IPS DF 6.9 (cell line): ENCODE results near the gene RGS19.

Experiments
- DNase-seq: peaks from one replicate; pipeline ENCODE4 v3.0.0-alpha.2; 2013; ENCODE audit warnings: low read depth, low spot score
- H3K27ac ChIP-seq: one replicate; pipeline ENCODE4 v1.5.1; 2013; ENCODE audit warnings: low read length, control low read depth
- H3K27me3 ChIP-seq: 2 replicates; pipeline ENCODE4 v1.6.1; 2013; ENCODE audit warnings: mild to moderate bottlenecking, low read length; ENCODE audit not compliant: control insufficient read depth, insufficient read depth
- H3K36me3 ChIP-seq: 2 replicates; pipeline ENCODE4 v1.6.1; 2013; ENCODE audit warnings: low read length; ENCODE audit not compliant: control insufficient read depth, insufficient read depth
- H3K4me1 ChIP-seq: 2 replicates; pipeline ENCODE4 v1.6.1; 2013; ENCODE audit warnings: low read length; ENCODE audit not compliant: control insufficient read depth, insufficient read depth
- H3K4me3 ChIP-seq: 2 replicates; pipeline ENCODE4 v1.5.1; 2013; ENCODE audit warnings: mild to moderate bottlenecking, low read length
- H3K9me3 ChIP-seq: 2 replicates; pipeline ENCODE4 v1.6.1; 2013; ENCODE audit warnings: low read length, inconsistent platforms; ENCODE audit not compliant: control insufficient read depth, insufficient read depth
- WGBS: extraction: QIAGEN DNeasy Blood & Tissue Kit; methylation state at CpG from one replicate; pipeline ENCODE4 v1.1.7; 2013; ENCODE audit warnings: mixed read lengths, missing lambda C conversion rate; ENCODE audit not compliant: insufficient read length, insufficient coverage; 5-methylcytosine and 5-hydroxymethylcytosine counted together

Gene RGS19

DNA sequence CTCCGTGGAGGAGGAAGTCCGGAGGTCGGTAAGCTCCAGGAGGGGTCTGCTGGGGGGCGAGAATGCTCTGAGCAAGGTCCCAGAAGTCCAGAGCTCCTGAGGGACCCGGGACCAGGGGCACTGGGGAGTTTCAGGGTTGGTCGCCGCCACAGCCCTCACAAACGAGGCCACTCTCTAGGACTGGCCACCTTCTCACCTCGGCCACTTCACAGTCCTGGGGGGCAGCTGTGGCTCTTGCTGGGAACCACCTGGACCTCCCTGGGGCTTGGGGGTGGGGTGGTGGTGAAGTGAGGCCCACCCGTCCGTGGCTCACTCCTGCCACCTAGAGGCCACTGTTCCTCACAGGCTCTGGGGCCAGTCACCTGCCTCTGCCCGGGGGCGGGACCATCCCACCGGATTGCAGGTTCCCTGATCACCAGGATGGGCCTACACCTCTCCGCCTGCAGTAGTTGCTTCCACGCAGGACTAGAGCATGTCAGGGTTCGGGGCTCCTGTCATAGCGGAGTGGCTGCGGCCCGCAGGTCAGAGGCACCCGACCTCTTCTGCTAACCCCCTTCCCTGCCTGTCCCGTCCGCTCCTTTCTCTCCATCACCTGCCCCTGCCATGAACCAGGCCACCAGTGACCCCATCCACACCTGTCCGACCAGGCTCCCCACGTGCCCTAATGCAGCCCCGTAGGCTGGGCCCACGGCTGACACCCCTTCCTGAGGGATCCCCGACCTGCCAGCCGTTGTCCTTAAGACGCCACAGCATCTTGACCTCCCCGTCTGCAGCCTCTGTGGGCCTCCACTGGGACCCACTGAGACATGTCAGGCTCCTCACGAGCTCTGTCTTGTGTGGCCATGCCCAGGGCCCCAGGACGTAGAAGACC, 21.5 kb downstream of the RGS19 start:
- Histone ChIP-seq H3K9me3 (no peaks in the 10 kb centered on the region), H3K4me1 (peaks cover 6% of the 10 kb centered on the region), H3K36me3 (no peaks in the 10 kb centered on the region), H3K27ac (no peak overlapping the region), H3K27me3 (no peaks in the 10 kb centered on the region), H3K4me3 (no peak overlapping the region)
- WGBS, result no CpG with 5 or more reads among the region's 33 CpGs
- DNase-seq, result no peak

DNA sequence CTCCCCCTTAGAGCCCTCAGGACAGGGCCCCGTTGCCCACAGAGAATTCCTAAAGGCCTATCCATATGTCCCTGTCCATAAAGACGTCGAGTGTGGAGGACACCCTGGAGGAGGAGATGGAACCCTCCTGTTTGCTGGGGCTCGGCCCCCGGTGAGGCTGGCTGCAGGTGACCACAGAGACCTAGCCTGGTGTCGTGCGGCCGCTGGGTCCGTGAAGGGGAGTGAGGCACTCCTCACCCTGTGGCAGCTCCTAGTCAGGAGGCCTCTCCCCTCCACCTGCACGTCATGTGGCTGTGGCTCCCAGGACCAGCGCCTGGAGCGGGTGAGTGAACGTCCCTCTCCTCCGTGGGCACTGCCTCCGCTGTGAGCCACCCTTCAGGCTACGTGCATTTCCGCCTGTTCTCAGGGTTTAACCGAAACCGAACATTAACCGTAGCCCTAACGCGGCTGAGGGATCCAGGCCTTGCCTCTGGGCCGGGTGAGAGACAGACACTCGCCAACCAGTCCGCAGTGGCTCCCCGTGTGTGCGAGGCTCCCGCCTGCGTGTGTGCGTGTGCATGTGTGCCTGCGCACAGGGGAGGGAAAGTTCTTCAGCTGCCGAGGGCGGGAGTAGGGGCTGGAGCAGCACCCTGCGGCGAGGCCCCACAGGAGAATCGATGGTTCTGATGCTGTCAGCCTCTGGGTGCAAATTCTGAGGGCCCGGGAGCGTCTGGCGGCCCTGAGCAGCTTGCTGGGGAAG, 22.3 kb downstream of the RGS19 start:
- no peaks in the 10 kb centered on the region for H3K36me3 ChIP-seq
- no CpG with 5 or more reads among the region's 39 CpGs for WGBS
- no peaks in the 10 kb centered on the region for H3K9me3 ChIP-seq
- H3K4me1 ChIP-seq, result peaks cover 6% of the 10 kb centered on the region
- no peak overlapping the region for H3K4me3 ChIP-seq
- no peak overlapping the region for H3K27ac ChIP-seq
- DNase-seq, result no peak
- no peaks in the 10 kb centered on the region for H3K27me3 ChIP-seq

GRCh38 chr20:64056639-64056888, 22.8 kb downstream of the RGS19 start:
- whole genome bisulfite sequencing, result no CpG with 5 or more reads among the region's 7 CpGs
- no peaks in the 10 kb centered on the region for H3K36me3 ChIP-seq
- H3K9me3 ChIP-seq, result no peaks in the 10 kb centered on the region
- H3K4me1 ChIP-seq, result peaks cover 6% of the 10 kb centered on the region; the same call in 1 of the 2 replicates
- H3K4me3 ChIP-seq, result no peak overlapping the region
- no peak overlapping the region for H3K27ac ChIP-seq
- no peaks in the 10 kb centered on the region for H3K27me3 ChIP-seq
- DNase-seq, result no peak

DNA sequence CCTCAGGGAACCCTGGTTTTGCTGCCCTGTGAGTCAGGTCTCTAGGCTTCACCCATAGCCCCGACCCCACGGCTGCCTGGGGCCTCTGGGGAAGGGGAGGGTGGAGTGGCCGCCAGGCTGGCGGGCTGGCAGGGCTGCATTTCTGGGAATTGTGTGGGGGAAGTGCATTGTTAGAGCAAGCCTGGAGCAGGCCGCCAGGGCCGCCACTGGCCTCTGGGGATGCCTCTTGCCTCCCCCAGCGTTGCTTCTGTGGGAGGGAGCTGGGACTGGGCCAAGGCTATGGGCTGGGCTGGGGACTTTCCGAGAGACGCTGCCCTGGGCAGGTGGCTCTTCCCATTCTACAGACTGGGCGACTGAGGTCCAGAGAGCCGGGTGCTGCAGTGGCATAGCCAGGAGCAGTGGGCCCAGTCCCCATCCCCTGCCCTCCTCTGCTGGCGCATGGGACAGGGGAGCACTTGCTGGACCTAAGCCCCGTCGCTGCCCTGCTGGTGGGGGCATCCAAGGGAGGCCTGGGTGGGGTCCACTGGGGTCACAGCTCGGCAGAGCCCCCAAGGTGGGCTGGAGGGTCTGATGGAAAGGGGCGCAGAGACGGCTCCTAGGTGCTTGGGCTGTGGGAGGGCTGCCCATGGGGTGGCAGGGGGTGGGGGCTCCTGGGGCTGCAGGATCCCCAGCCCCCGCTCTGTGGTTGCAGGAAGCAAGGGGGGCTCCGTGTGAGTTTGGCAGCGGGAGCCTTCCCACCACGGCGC, 23.3 kb downstream of the RGS19 start:
- H3K4me1 ChIP-seq, result peaks cover 6% of the 10 kb centered on the region; the same call in 1 of the 2 replicates
- H3K27me3 ChIP-seq, result no peaks in the 10 kb centered on the region
- no CpG with 5 or more reads among the region's 22 CpGs for WGBS

DNA sequence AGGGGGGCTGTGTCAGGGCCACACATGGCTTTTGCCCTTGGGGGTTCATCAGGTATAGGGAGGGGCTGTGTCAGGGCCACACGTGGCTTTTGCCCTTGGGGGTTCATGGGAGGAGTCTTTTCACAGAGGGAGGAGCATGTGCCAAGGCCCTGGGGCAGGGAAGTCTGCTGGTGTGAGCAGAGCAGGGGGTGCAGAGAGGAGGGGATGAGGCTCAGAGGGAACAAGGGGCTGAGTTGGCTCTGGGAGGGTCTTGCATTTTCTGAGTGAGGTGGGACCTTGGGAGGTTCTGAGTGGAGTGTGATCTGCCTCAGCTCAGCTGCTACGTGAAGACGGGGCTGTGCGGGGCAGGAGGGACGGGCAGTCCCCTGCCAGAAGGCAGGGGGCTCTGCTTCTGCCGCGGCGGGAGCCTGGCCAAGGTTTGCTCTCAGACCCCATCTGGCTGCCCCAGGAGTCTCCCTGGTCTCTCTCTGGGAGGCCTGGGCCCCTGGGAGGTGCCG, 23.9 kb downstream of the RGS19 start:
- Histone ChIP-seq H3K27ac (no peak overlapping the region), H3K4me1 (peaks cover 6% of the 10 kb centered on the region; the same call in 1 of the 2 replicates), H3K36me3 (no peaks in the 10 kb centered on the region), H3K4me3 (no peak overlapping the region), H3K9me3 (no peaks in the 10 kb centered on the region), H3K27me3 (no peaks in the 10 kb centered on the region)
- no CpG with 5 or more reads among the region's 9 CpGs for WGBS
- DNase-seq, result no peak

More for the DNA sequence above, 23.3 kb downstream of the RGS19 start:
- Histone ChIP-seq H3K36me3 (no peaks in the 10 kb centered on the region), H3K9me3 (no peaks in the 10 kb centered on the region), H3K27ac (no peak overlapping the region), H3K4me3 (no peak overlapping the region)
- no peak for DNase-seq

DNA sequence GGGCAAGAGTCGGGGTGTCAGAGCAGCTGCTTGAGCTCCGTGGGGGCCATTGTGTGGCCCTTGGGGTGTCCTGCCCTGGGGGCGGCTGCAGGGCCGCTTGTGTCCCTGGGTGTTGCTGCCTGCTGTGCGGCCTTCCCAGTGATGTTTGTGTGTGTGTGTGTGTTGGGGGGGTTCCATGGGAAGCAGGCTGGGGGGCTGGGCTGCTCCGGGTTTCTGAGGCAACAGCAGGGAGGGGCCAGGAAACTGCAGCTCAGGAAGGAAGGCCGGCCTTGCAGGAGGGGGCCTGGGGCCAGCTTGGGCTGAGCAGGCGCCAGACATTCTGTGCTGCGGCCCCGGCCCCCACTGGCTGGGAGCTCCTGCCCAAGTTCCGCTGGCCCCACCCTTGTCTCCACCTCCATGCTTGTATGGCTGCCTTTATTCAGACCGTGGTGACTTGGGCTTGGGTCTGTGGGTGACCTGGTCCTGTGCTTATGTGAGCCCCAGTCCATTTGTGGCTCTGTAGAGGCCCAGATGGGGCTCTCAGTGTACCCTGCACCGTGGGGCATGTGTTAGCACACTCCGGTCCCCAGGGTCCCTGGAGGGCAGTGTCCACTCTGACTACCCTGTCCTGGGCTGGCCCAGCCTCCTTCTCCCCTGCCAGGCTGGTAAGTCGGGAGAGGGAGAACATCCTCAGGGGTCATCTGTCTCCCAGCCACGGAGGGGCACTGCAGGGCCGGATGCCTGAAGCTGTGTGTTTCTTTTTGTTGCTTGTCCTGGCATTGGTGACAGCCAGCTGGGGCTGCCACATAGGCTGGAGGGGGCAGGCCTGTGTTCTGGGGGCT, 25.3 kb downstream of the RGS19 start:
- Histone ChIP-seq H3K27me3 (peaks cover 5% of the 10 kb centered on the region), H3K4me3 (no peak overlapping the region), H3K27ac (no peak overlapping the region), H3K9me3 (no peaks in the 10 kb centered on the region), H3K4me1 (peaks cover 8% of the 10 kb centered on the region; the same call in 1 of the 2 replicates), H3K36me3 (no peaks in the 10 kb centered on the region)
- no peak for DNase-seq
- WGBS, result no CpG with 5 or more reads among the region's 17 CpGs

- no CpG with 5 or more reads among the region's 33 CpGs for WGBS
- H3K36me3 ChIP-seq, result no peaks in the 10 kb centered on the region
- peaks cover 10% of the 10 kb centered on the region for H3K27me3 ChIP-seq
- no peaks in the 10 kb centered on the region for H3K9me3 ChIP-seq
- peaks cover 9% of the 10 kb centered on the region for H3K4me1 ChIP-seq
- H3K4me3 ChIP-seq, result no peak overlapping the region
- H3K27ac ChIP-seq, result no peak overlapping the region
- DNase-seq, result no peak
Observed at GRCh38 chr20:64052987-64053840, 26.1 kb downstream of the RGS19 start.

DNA sequence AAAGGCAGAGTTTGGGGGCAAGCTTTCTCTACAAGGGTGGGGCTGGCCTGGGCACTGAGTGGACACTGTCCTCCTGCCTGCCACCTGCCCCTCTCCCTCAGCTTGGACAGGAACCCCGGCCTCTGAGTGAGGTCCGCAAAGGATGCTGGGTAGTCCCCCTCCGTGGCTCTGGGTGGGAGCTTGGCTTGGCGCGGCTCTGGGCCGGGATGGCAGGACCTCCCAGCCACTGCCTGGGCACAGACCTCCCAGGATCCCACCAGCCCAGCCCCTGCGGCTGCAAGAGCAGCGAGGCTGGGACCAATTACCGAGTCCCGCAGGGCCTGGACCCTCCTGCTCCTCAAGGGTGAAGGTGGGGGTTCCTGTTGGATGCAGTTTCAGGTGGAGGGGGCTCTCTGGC, 27.0 kb downstream of the RGS19 start:
- Histone ChIP-seq H3K4me1 (peaks cover 8% of the 10 kb centered on the region), H3K36me3 (no peaks in the 10 kb centered on the region), H3K27ac (no peak overlapping the region), H3K27me3 (peaks cover 17% of the 10 kb centered on the region), H3K9me3 (no peaks in the 10 kb centered on the region), H3K4me3 (no peak overlapping the region)
- whole genome bisulfite sequencing, result no CpG with 5 or more reads among the region's 10 CpGs
- no peak for DNase-seq

- H3K9me3 ChIP-seq, result no peaks in the 10 kb centered on the region
- H3K27ac ChIP-seq, result no peak overlapping the region
- no peaks in the 10 kb centered on the region for H3K36me3 ChIP-seq
- no CpG with 5 or more reads among the region's 15 CpGs for WGBS
- peaks cover 23% of the 10 kb centered on the region for H3K27me3 ChIP-seq
- DNase-seq, result no peak
- no peak overlapping the region for H3K4me3 ChIP-seq
- peaks cover 3% of the 10 kb centered on the region; the same call in 1 of the 2 replicates for H3K4me1 ChIP-seq
Observed at GRCh38 chr20:64051561-64052325, 27.6 kb downstream of the RGS19 start.
